ENCODE data around the gene SUSD3. TPM values are rescaled to one million over a fixed set of nuclear protein-coding genes. Genes with fewer than 3 reads are reported as not detected.

Gene SUSD3
- polyA plus RNA-seq, 12 donors, result 0.89 to 3.7 (median 1.9) TPM; not detected in 2

GRCh38 chr9:93052791-93053540 lies 5.5 kb upstream of the SUSD3 start:
- DNase-seq, result no peak

GRCh38 chr9:93053781-93054331 lies 4.6 kb upstream of the SUSD3 start:
- DNase-seq, result no peak

GRCh38 chr9:93054758-93055704 lies 3.5 kb upstream of the SUSD3 start:
- DNase-seq, result no peak

DNA sequence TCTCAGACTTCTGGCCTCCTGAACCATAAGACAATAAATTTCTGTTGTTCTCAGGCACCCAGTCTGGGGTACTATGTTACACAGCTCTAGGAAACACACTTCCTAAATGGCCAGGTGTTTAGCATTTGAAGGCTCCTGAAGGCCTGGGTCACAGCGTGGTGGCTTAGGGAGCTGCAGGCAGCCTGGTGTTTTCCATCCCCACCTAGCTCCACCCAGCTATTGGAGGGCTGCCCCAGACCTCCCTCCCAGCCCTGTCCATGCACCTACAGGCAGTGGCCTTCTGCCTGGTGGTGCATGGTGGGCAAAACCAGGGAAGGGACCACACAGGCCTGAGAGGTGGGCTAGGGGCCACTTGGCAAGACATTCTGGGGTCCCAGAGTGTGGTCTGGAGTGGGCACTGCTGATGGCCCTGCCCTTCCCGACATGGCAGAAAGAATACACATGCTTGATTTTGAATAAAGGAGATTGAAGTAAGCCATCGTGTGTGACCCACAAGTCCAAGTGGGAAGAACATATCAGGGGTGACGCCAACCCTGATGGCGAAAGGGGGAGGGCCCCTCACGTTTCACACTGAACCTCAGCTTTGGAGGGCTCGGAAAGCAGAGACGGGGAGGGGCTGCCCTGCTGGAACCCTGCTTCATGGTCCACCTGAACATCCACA lies 1.3 kb upstream of the SUSD3 start:
- DNase-seq, result no peak

DNA sequence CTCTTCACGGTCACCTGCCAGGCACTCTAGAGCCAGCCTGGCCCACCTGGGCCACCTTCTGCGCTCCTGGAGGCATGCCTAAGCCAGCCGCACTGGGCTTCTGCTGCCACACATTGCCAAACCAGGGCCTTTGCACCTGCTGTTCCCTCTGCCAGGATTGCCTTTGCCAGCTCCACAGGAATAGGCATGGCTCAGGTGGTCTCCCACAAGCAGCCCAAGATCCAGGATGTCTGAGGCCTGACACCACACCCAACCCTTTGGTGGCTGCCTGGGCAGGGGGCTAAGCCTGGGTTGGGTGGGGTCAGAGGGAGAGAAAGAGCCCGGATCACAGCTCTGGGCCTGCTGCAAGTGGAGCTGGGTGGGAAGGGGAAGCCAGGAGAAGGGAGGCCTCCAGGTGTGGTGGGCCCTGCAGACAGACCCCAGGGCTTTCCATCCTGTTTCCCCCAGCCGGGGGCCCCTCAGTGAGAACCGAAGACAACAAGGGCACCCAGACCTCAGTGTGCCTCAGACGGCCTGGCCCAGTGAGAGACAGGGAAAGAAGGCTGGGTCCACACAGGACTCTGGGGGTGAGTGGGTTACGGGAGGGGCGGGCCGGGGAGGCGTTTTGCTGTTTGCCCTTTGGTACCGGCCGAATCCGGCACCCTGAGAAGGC lies 672 bp upstream of the SUSD3 start:
- DNase-seq, result no peak

- no peak for DNase-seq
Observed at GRCh38 chr9:93059011-93059714, 662 bp downstream of the SUSD3 start.

DNA sequence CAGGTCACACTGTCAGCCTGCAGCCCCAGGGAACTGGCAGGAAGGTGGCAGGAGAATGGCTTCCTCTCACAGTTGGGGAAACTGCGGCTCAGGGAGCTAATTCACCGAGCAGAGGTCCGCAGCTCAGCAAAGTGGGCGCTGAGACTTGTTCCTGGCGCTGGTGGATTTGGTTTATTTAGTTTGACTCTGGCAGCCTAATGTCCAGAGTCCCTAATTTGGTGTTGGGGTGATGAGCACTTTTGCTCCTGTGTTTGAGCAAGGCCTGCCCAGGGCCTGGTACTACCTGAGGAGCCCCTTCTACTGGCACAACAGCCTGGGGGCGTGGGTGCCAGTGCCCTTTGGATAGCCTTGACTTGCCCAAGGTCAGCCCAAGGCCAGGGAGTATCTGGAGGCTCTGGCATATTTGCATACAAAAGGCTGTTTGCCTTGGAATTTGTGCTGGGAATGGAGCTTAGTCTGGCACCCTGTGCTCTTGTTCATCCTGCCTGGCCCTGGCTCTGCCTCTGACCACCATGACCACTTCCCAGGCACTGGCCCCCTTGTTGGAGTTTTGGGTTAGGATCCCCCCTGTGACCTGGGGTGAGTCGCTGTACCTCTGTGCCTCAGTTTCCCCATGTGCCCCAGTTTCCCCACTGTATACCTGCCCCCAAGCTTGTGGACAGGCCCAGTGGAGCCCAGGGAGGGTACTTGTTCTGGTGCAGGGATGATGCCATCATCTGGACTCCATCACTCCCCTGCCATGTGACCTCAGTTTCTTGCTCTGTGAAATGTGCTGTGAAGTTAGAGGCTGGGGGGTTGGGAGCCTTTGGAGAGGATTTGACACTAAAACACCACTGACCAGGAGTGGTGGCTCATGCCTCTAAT lies 1.4 kb downstream of the SUSD3 start:
- no peak for DNase-seq

DNA sequence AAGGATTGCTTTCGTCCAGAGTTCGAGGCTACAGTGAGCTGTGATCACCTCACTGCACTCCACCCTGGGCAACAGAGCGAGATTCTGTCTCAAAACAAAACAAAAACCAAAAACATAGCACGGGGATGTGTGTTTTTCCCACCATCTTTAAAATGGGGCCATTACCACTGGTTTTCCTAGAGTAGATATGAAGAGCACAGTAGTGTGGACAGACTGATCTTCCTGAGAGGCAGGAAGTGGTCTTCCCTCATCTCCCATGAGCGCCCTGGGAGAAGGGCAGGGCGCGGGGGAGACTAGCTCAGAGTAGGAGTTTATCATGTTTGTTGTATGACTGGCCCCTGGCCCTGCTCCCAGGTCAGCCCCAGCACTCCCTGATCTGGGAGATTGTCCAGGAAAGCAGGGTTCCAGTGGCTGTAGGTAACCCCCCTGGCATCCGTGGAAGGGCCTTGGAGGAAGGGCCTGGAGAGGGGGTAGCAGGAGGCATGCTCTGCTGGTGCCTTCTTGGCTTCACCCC lies 2.3 kb downstream of the SUSD3 start:
- no peak for DNase-seq

DNA sequence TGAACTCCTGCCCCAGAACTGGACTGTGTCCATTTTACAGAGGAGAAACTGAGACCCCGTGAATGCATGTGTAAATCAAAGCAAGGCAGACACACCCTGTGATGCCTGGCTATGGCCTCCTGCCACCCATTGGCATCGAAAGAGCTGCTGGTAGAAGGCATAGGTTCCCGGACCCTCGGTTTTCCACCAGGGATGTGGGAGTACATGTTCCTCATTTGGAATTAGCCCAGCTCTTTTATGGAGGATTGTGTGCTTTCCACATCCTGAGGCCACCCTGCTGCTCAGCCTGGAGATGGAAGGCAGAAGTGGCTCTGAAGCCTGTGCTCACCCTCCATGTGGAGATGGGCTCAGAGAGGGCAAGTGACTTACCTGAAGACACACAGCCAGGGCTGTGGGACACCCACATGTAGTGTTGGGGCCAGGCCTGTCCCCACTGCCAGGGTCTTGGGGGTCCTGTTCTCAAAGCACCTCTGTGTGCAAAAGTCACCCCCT lies 2.8 kb downstream of the SUSD3 start:
- no peak for DNase-seq

- DNase-seq, result no peak
Observed at GRCh38 chr9:93061791-93062763, 3.6 kb downstream of the SUSD3 start.

DNA sequence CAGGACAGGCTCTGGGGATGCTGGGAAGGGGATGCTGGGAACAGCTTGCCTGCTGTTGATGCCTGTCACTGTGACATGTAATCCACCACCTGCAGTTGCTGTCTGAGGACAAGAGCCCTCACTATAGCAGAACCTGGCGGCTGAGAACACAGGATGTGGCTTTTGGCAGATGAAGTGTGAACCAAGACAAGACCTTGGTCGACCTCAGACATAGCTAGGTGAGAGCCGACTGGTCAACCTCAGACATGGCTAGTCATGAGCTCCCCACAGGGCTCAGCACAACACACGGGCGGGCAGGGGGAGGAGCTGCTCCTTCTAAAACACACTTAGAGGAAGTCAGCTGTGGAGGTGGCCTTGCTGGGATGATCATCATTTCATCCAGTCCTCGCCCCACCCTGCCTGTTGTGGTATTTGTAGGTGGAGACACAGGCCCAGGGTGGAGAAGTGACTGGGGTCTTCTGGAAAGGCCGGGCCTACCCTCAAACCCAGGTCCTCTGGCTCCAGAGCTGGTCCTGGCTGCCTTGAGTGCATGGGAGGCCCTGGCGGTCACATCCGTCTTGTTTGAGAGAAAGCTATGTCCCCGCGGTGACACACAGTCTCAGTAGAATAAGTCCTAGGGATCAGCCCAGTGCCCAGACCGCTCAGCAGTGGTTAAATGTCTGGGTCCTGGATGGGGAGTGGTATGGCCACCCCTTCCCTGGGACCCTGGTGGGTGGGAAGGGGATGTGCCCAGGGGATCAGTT lies 6.1 kb downstream of the SUSD3 start:
- DNase-seq, result no peak

- DNase-seq, result no peak
Observed at GRCh38 chr9:93065135-93065720, 6.7 kb downstream of the SUSD3 start.

DNA sequence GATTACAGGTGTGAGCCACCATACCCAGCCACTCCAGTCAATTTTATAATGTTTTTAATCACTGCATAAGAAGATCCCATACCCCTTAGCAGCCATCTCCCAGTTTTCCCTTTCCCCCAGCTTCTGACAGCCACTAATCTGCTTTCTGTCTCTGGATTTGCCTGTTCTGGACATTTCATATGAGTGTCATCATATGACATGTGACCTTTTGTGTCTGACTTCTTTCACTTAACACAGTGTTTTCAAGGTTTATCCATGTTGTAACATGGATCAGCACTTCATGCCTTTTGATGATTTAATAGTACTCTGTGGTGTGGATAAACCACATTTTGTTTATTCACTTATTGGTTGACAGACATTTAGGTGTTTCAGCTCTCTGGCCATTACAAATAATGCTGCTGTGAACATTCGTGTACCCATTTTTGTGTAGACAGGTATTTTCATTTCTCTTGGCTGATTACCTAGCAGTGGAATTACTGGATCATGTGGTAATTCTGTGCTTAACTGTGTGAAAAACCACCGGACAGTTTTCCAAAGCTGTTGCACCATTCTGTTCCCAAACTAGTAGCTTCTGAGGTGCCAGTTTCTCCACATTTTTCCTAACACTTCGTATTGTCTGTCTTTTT lies 8.6 kb downstream of the SUSD3 start:
- no peak for DNase-seq

DNA sequence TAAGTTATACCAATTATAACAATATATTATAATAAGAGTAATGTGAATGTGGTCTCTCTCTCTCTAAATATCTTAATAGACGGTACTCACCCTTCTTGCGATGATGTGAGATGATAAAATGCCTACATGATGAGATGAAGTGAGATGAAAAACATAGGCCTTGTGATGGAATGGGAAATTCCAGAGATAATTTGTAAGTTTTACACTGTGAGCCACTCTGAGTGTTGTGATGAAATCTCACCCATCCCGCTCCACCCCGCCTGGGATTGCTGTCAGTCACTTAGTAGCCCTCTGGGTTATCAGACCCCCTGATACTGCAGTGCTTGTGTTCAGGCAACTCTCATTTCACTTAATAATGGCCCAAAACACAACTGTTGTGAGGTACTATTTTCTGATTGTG lies 10.5 kb downstream of the SUSD3 start:
- no peak for DNase-seq

DNA sequence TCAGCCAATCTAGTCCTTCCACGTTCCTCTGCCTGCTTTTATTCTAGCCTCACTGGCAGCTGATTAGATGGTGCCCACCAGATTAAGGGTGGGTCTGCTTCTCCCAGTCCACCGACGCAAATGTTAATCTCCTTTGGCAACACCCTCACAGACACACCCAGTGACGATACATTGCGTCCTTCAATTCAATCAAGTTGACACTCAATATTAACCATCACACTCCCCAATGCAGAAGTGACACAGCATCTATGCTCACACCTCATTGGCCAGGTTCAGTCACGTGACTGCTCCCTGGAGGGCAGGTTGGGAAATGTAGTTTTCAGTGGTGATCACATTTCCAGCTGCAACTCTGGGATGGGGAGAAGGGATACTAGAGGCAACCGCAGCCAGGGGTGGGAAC lies 13.0 kb downstream of the SUSD3 start:
- DNase-seq, result no peak

- DNase-seq, result no peak
Observed at GRCh38 chr9:93072383-93072795, 13.9 kb downstream of the SUSD3 start.
